Activated CD4-positive, alpha-beta T cell treated with anti-CD3 and anti-CD28 coated beads for 4 hours (primary cell): ENCODE results near the gene SLC43A1.

ENCODE experiments used
- DNase-seq, 2 donors: peaks; one replicate each; pipeline ENCODE4 v3.0.0-alpha.2; 2020

SLC43A1 gene

DNA sequence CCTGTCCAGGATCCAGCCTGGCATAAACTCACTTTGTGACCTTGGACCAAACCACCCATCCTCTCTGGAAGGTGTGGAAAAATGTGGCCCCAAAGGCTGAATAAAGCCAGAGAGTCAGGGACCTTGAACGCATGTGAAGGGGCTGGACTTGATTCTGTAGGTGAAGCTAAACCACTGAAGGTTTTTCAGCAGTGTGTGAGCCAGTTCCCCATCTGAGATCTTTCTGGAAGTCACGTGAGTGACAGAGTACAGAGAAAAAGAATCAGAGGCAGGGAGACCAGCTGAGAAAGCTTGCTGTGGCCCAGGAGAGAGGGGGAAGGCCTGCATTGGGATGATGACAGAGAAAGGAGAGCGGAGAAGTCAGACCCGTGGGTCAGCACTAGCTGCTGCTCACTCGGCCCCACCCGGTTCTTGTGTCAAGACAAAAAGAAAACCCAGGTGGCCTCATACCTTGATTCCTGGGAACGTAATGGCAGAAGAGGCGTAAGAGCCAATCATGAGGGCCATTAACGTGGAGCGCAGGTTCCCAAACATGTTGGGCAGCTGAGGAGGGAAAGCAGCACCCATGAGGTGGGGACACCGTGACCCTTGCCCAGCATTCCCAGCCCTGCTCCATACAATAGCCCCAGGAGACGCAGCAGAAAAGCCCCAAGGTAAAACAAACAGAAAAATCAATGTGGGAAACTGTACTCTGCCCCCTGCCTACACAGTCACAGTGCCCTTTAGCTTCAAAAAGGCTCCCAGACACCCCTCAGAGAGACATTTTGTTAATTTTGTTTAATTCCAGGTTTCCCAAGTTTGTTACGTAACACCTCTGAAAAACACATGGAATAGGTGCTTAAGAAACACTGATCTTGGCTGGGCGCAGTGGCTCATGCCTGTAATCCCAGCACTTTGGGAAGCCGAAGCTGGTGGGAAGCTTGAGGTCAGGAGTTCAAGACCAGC is 17.9 kb downstream of the SLC43A1 start:
- DNase-seq: no peak

GRCh38 chr11:57496109-57496820 is 19.2 kb downstream of the SLC43A1 start:
- no peak for DNase-seq

DNA sequence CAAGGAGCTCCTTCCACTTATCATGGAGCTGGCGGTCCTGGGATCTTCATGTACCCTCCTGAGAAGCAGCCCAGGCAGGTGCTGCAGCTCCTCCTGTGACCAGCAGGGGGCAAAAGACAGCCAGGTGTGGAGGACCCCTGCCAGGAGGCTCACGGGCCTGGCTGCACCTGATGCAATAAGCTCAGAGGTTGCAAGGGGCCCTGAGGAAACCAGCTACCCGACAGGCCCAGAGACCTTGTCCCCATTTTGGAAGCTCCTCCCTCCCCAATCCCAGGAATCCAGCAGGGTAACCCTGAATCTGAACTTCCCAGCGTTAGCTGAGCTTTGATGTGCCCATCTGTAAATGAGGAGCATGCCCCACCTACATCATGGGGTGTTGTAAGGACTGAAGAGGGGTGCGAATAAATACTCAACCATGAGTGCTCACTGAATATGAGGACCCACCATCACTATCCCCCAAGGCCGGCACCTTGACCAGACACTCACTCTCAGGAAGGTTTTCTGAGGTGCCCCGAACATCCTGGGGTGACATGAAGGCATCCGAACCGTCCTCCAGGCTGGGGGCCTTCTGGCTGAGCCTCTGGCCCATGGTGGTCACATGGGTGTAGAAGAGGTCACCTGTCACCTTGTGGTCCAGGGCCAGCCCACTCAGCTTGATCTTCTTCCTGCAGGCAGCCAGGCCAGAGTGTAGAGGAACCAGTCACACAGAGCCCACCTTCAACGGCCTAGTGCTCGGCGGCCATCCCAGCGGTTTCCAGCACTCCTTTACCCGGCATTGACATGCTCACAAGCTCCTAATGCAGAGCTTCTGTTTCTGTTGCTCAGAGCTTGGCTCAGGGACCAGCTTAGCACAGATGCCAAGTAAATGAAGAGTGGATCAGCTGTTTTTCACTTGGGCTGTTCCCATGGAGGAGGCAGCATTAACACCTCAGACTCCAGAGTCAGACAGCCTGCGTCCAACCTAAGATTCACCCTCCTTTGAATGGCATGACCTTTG is 21.7 kb downstream of the SLC43A1 start:
- peak; percentile 83 to 86 for DNase-seq

GRCh38 chr11:57491371-57492061 is 24.0 kb downstream of the SLC43A1 start:
- DNase-seq: peak; percentile 29 to 46

DNA sequence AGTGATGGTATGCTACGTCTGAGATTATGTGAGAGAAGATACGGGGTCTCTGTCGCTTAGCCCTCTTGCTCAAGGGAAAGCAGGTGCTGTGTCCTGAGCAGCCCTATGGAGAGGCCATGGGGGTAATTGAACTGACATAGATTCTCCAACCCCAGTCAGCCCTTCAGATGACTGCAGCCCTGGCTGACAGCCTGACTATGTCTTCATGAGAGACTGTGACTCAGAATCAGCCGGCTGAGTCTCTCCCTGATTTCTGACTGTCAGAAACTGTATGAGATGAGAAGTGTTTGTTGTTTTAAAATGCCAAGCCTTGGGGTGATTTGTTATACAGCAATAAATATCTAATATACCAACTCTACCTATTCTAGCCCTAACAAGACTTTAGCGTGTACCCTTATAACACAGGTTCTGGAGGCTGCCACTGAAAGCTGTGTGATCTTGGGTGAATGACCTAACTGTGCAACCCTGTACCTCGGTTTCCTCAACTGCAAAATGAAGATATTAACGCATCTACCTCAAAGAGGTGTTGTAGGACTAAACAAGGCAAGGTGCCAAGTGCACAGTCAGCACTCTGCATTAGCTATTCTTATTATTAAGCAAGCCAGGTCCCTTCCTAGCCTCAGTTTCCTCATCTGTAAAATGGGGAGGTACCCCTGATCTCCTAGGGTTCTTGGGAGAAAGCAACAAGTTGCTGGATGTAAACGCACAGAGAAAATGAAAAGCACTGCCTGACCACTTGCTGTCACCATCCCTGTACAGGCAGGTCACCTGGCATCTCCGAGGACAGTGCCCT is 24.9 kb downstream of the SLC43A1 start:
- no peak for DNase-seq

GRCh38 chr11:57487920-57488659 is 27.4 kb downstream of the SLC43A1 start:
- DNase-seq: no peak

DNA sequence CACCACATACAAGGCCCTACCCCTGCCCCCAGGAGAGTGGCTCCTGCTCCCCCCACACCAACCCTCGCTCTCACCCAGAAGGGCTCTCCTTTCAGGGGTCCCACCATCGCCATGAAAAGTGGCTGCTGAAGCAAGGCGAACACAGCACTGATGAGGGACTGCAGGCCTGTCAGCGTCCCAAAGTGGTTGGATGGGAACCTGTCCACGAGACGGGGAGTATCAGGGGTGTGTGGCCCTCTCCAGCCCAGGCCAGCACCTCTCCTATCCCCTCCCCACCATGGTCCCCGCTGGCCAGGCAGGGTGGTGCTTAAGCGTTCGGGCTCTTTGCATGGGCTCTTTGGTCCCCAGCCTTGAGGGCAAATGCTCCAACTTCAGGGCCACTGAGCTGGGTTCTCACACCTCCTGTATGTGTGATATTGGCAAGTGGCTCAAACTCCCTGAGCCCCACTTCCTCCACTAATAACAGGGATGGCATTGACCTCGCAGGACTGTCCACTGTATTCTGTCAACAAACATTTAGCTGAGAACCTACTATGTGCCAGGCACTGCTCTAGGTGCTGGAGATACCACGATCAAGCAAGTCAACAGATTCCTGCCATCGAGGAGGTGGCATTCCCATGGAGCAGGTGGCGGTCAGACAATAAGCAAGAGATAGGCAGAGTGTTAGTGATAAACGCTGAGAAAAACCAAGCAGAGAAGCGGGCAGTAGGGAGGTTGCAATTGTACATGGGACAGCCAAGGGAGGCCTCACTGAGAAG is 28.3 kb downstream of the SLC43A1 start:
- DNase-seq: no peak

- no peak for DNase-seq
Observed at GRCh38 chr11:57485217-57485990, 30.1 kb downstream of the SLC43A1 start.

- DNase-seq: no peak
Observed at GRCh38 chr11:57484141-57484710, 31.3 kb downstream of the SLC43A1 start.

- DNase-seq: no peak
Observed at GRCh38 chr11:57483562-57483918, 32.0 kb downstream of the SLC43A1 start.

GRCh38 chr11:57482782-57483561 is 32.5 kb downstream of the SLC43A1 start:
- peak; percentile 71 to 74 for DNase-seq

- DNase-seq: no peak
Observed at GRCh38 chr11:57481915-57482781, 33.4 kb downstream of the SLC43A1 start.

DNA sequence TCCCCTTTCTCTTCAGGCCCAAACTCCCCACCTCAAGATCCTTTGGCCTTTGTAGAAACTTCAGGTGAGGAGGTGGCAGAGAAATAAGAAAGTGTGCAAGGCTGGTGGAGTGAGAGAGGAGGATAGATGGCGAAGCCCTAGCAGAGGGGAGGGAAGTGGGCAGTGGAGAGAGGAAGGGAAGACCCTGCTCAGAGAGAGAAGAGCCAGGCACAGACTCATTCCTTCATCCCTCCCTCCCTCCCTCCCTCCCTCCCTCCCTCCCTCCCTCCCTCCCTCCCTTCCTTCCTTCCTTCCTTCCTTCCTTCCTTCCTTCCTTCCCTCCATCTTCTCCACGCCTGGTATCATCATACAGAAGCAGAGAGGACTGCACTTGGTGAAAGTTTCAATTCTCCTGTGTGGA is 34.2 kb downstream of the SLC43A1 start:
- no peak for DNase-seq

DNA sequence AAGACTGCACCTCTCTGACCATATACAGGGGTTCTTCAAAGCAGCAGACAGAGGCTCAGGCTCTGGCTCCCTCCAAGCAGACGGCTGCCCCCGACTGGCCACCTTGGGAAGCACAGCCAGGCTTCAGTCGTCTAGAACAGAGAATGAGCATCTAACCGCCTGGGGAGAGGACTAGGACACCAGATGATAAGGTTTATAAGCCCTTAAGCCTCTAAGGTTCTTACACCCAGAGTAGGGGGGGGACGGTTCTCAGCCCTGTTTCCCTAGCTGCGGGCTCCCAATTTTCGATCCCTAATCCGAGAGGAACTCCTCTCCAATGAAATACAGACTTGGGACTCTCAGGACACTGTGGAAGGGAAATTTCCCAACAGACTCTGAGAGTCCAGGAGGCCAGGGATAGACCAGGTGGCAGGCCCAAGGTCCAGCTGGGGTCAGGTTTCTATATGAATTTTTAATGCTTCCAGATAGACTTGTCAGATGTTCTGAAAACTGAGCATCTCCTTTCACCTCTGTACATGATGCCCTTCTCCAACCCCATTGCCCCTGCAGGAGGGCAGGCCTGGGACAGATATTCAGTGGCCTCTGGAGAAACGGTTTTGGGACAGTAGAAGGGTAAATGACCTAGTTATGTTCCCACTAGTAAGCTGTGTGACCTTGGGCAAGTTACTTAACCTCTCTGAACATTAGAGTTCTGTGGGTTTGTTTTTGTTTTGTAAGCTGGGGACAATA is 34.9 kb downstream of the SLC43A1 start:
- peak; percentile 62 to 74 for DNase-seq

DNA sequence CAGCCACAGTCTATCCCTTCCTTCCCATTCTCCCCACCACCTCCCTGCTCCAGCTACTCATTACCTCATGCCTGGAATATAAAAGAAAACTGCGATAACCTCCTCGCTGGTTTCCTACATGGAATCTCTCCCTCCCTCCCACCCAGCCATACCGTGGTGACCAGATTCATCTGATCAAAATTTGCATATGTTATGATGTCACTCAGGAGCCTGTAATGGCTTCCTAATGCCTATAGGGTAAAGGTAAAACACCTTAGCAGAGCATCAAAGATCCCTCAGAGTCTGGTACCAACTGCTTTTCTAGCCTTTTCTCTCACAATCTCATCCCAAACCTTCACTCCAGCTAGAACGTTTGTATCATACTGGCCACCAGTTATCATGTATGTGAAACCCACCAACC is 35.6 kb downstream of the SLC43A1 start:
- no peak for DNase-seq
